Mononuclear cell (primary cell): Measurements from ENCODE around the gene SFXN4. TPM values are rescaled to one million over a fixed set of nuclear protein-coding genes. Genes with fewer than 3 reads are reported as not detected.

Source experiments
- H3K27me3 ChIP-seq: 2 replicates; pipeline ENCODE4 v1.6.0; 2011; ENCODE audit warnings: low read length, control low read depth; ENCODE audit not compliant: insufficient read depth
- H3K4me1 ChIP-seq: 2 replicates; pipeline ENCODE4 v1.5.1; 2011; ENCODE audit warnings: mild to moderate bottlenecking, low read length, control low read depth; ENCODE audit not compliant: insufficient read depth
- H3K4me3 ChIP-seq: 2 replicates; pipeline ENCODE4 v1.5.1; 2011; ENCODE audit warnings: mild to moderate bottlenecking, low read length, moderate library complexity
- H3K9me3 ChIP-seq: 2 replicates; pipeline ENCODE4 v1.5.1; 2011; ENCODE audit warnings: low read depth, mild to moderate bottlenecking, control low read depth, low read length
- total RNA-seq: library from RNA; depleted of rRNA; stranded (reverse); fragments of >200 nt; gene quantifications from one replicate; pipeline ENCODE4 v1.2.3, GENCODE V29; 2012

The SFXN4 gene
- total RNA-seq, result 7.5 TPM

GRCh38 chr10:119165171-119166117 is at the start of gene SFXN4:
Gene SFXN4, minus strand, starts transcription at chr10:119165714. Its CDS starts 67 bp downstream, at chr10:119165647.
- no peaks in the 10 kb centered on the region for H3K9me3 ChIP-seq
- no peaks in the 10 kb centered on the region for H3K27me3 ChIP-seq
- H3K4me3 ChIP-seq, result peak within 1 kb of the TSS; percentile 73

GRCh38 chr10:119211625-119212441 is 46.3 kb upstream of the SFXN4 start:
- H3K4me3 ChIP-seq, result no peak overlapping the region
- no peaks in the 10 kb centered on the region for H3K9me3 ChIP-seq
- H3K4me1 ChIP-seq, result peaks cover 65% of the 10 kb centered on the region
- H3K27me3 ChIP-seq, result no peaks in the 10 kb centered on the region

More at GRCh38 chr10:119165171-119166117, at the start of gene SFXN4:
- H3K4me1 ChIP-seq, result peaks cover 26% of the 10 kb centered on the region

GRCh38 chr10:119211176-119211575 is 45.7 kb upstream of the SFXN4 start:
- H3K9me3 ChIP-seq, result no peaks in the 10 kb centered on the region
- H3K27me3 ChIP-seq, result no peaks in the 10 kb centered on the region
- peaks cover 69% of the 10 kb centered on the region for H3K4me1 ChIP-seq
- no peak overlapping the region for H3K4me3 ChIP-seq

- H3K9me3 ChIP-seq, result no peaks in the 10 kb centered on the region
- H3K4me1 ChIP-seq, result peaks cover 69% of the 10 kb centered on the region
- H3K4me3 ChIP-seq, result no peak overlapping the region
- no peaks in the 10 kb centered on the region for H3K27me3 ChIP-seq
These were observed 45.1 kb upstream of the SFXN4 start for GRCh38 chr10:119210633-119211032.

GRCh38 chr10:119209736-119210355 is 44.3 kb upstream of the SFXN4 start:
- Histone ChIP-seq H3K4me1 (peaks cover 65% of the 10 kb centered on the region), H3K27me3 (no peaks in the 10 kb centered on the region), H3K4me3 (no peak overlapping the region), H3K9me3 (no peaks in the 10 kb centered on the region)

- H3K9me3 ChIP-seq, result no peaks in the 10 kb centered on the region
- peak overlapping the region; percentile 73 for H3K4me3 ChIP-seq
- H3K27me3 ChIP-seq, result no peaks in the 10 kb centered on the region
- peaks cover 61% of the 10 kb centered on the region for H3K4me1 ChIP-seq
These were observed 43.7 kb upstream of the SFXN4 start for GRCh38 chr10:119209035-119209735.

GRCh38 chr10:119208553-119208940 is 43.0 kb upstream of the SFXN4 start:
- Histone ChIP-seq H3K4me3 (peak overlapping the region; percentile 73), H3K4me1 (peaks cover 54% of the 10 kb centered on the region), H3K27me3 (no peaks in the 10 kb centered on the region), H3K9me3 (no peaks in the 10 kb centered on the region)

- H3K27me3 ChIP-seq, result no peaks in the 10 kb centered on the region
- H3K4me1 ChIP-seq, result peaks cover 48% of the 10 kb centered on the region
- peak overlapping the region; percentile 73 for H3K4me3 ChIP-seq
- H3K9me3 ChIP-seq, result no peaks in the 10 kb centered on the region
These were observed 42.4 kb upstream of the SFXN4 start for GRCh38 chr10:119207713-119208552.

- H3K4me3 ChIP-seq, result peak within 1 kb of the TSS; percentile 73
- no peaks in the 10 kb centered on the region for H3K9me3 ChIP-seq
- no peaks in the 10 kb centered on the region for H3K27me3 ChIP-seq
- H3K4me1 ChIP-seq, result peaks cover 42% of the 10 kb centered on the region
These were observed 41.8 kb upstream of the SFXN4 start, which contains the start of gene GRK5 for GRCh38 chr10:119207366-119207666. Gene GRK5, plus strand, starts transcription at chr10:119207571. Its CDS starts 347 bp downstream, at chr10:119207918.

- H3K27me3 ChIP-seq, result no peaks in the 10 kb centered on the region
- peak overlapping the region; percentile 73 for H3K4me3 ChIP-seq
- H3K9me3 ChIP-seq, result no peaks in the 10 kb centered on the region
- peaks cover 39% of the 10 kb centered on the region for H3K4me1 ChIP-seq
These were observed 41.3 kb upstream of the SFXN4 start for GRCh38 chr10:119206603-119207365.

GRCh38 chr10:119205894-119206602 is 40.5 kb upstream of the SFXN4 start:
- Histone ChIP-seq H3K27me3 (no peaks in the 10 kb centered on the region), H3K4me3 (peak overlapping the region; percentile 73), H3K9me3 (no peaks in the 10 kb centered on the region), H3K4me1 (peaks cover 34% of the 10 kb centered on the region)

- Histone ChIP-seq H3K4me1 (peaks cover 19% of the 10 kb centered on the region), H3K4me3 (no peak overlapping the region), H3K9me3 (no peaks in the 10 kb centered on the region), H3K27me3 (no peaks in the 10 kb centered on the region)
These were observed 37.5 kb upstream of the SFXN4 start for GRCh38 chr10:119203006-119203405.

GRCh38 chr10:119201233-119201632 is 35.7 kb upstream of the SFXN4 start:
- Histone ChIP-seq H3K27me3 (no peaks in the 10 kb centered on the region), H3K9me3 (no peaks in the 10 kb centered on the region), H3K4me1 (peaks cover 18% of the 10 kb centered on the region), H3K4me3 (no peak overlapping the region)
